ENCODE data around the gene MACROD2.

MACROD2 gene

DNA sequence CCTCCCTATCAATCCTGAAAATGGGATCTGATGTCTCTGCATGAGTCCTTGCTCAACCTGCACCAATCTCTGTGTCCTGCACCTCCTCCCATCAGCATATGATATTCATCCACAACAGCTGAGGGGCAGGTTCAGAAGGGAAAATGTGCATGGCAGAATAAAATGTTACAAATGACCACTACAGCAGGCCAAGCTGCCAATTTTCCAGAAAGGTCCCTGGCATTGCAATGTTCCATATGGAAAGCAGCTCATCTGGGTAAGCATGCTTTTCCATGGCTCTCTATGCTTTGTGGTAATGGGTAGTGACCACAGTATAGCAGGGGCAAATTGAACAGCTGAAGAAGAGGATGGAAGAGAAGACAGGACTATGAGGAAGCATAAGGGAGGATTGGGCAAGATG, 1183.3 kb downstream of the MACROD2 start:
- DNase-seq (ENCODE audit: extremely low read depth, low read depth) = no peak
- TF ChIP-seq, protein P1, sequence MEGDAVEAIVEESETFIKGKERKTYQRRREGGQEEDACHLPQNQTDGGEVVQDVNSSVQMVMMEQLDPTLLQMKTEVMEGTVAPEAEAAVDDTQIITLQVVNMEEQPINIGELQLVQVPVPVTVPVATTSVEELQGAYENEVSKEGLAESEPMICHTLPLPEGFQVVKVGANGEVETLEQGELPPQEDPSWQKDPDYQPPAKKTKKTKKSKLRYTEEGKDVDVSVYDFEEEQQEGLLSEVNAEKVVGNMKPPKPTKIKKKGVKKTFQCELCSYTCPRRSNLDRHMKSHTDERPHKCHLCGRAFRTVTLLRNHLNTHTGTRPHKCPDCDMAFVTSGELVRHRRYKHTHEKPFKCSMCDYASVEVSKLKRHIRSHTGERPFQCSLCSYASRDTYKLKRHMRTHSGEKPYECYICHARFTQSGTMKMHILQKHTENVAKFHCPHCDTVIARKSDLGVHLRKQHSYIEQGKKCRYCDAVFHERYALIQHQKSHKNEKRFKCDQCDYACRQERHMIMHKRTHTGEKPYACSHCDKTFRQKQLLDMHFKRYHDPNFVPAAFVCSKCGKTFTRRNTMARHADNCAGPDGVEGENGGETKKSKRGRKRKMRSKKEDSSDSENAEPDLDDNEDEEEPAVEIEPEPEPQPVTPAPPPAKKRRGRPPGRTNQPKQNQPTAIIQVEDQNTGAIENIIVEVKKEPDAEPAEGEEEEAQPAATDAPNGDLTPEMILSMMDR (IDR thresholded peaks at IDR 0.05; ENCODE audit: low read depth, low read length) = no peak

DNA sequence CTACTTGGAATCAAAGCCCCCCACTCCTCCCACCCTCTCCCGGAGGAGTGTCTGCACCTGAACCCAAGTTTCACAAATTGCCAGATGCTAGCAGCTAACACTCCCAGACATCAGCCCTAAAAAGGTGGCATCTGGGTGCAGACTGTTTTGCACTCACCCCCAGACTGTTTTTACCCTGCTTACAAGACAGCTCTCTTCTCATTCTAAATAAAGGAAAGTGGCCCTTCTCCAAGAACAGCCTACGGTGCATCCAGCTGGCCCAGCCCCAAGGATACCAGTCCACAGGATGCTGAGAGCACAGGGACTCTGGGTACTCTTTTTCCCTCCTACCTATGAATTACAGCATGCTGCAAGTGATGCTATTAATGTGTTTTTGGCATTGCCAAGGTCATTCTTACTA, 1184.1 kb downstream of the MACROD2 start:
- TF ChIP-seq, protein P1 (IDR thresholded peaks at IDR 0.05; ENCODE audit: low read depth, low read length) = no peak
- DNase-seq (ENCODE audit: extremely low read depth, low read depth) = no peak

- TF ChIP-seq, protein P1 (IDR thresholded peaks at IDR 0.05; ENCODE audit: low read depth, low read length) = no peak
- no peak for DNase-seq (ENCODE audit: extremely low read depth, low read depth)
Measured at GRCh38 chr20:15179781-15180180, 1184.5 kb downstream of the MACROD2 start.

- TF ChIP-seq, protein P1 (IDR thresholded peaks at IDR 0.05; ENCODE audit: low read depth, low read length) = no peak
- no peak for DNase-seq (ENCODE audit: extremely low read depth, low read depth)
Measured at GRCh38 chr20:15185322-15185721, 1190.0 kb downstream of the MACROD2 start.

DNA sequence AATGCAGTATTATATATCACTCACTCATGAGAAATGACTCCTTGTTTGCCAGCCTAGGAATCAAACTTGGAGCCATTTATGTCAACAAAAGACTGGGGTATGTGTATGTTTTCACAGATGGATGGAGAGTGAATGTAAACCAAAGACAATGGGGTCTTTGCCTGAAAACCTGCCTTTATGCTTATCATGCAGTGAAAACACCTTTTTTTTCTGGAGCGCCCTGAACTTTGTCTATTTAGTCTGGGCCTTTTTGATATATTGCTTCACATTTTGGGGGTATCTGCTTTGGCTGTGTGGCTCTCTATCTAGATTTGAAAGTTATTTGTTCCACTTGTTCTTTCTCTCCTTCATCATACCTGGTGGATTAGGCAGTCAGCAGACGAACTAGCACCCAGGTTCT, 1190.6 kb downstream of the MACROD2 start:
- no peak for DNase-seq (ENCODE audit: extremely low read depth, low read depth)
- TF ChIP-seq, protein P1 (IDR thresholded peaks at IDR 0.05; ENCODE audit: low read depth, low read length) = no peak

GRCh38 chr20:15187612-15188011, 1192.3 kb downstream of the MACROD2 start:
- no peak for DNase-seq (ENCODE audit: extremely low read depth, low read depth)
- TF ChIP-seq, protein P1 (IDR thresholded peaks at IDR 0.05; ENCODE audit: low read depth, low read length) = no peak

GRCh38 chr20:15188415-15188814, 1193.1 kb downstream of the MACROD2 start:
- TF ChIP-seq, protein P1 (IDR thresholded peaks at IDR 0.05; ENCODE audit: low read depth, low read length) = no peak
- no peak for DNase-seq (ENCODE audit: extremely low read depth, low read depth)

Measured in AG09319 (cell line).